Suprapubic skin (tissue), 3 donors: ENCODE measurements around the gene IFT81.

Source experiments
- POLR2AphosphoS5 ChIP-seq, 3 donors: sonication (generic); formaldehyde crosslinking; IDR thresholded peaks; one replicate each; pipeline ENCODE4 v1.6.1; 2017; ENCODE audit warnings: antibody characterized with exemption in 3 of 3
- TF ChIP-seq, protein P1 (sequence below), 2 donors: fragments of 200-600 bp in 1 of 2; fragments of 450-650 bp in 1 of 2; sonication (generic) in 1 of 2; IDR thresholded peaks; one replicate each; pipeline ENCODE4 v1.5.1; 2016 to 2019; ENCODE audit warnings: antibody characterized with exemption in 2 of 2, mild to moderate bottlenecking in 1 of 2, moderate library complexity in 1 of 2

DNA sequence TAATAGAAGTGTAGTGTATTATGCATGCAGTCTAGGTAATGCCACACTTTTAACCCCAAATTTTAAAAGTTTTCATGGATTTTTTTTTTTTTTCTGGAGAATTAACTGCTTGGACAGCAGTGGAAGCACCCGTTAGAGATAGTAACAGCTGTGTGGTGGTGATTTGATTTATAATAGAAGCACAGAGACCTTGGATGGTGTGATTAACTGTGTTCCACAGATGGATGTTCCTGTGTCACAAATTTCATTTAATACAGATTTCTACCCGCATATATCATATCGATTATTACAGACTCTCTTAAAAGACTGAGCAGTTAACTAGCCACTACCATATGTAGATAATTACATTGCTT, 47.0 kb downstream of the IFT81 start:
- TF ChIP-seq POLR2AphosphoS5 (IDR thresholded peaks at IDR 0.05) = no peak
- TF ChIP-seq, protein P1, sequence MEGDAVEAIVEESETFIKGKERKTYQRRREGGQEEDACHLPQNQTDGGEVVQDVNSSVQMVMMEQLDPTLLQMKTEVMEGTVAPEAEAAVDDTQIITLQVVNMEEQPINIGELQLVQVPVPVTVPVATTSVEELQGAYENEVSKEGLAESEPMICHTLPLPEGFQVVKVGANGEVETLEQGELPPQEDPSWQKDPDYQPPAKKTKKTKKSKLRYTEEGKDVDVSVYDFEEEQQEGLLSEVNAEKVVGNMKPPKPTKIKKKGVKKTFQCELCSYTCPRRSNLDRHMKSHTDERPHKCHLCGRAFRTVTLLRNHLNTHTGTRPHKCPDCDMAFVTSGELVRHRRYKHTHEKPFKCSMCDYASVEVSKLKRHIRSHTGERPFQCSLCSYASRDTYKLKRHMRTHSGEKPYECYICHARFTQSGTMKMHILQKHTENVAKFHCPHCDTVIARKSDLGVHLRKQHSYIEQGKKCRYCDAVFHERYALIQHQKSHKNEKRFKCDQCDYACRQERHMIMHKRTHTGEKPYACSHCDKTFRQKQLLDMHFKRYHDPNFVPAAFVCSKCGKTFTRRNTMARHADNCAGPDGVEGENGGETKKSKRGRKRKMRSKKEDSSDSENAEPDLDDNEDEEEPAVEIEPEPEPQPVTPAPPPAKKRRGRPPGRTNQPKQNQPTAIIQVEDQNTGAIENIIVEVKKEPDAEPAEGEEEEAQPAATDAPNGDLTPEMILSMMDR (IDR thresholded peaks at IDR 0.05) = no peak
